Muscle layer of duodenum (tissue), 2 donors: ENCODE measurements around the gene ABCA12.
"Not testable (repeated sequence)": the region's sequence is repeated elsewhere in the genome, so short reads cannot be mapped to it uniquely, and the experiment has no call there.

Experiments
- H3K27ac ChIP-seq: one replicate; pipeline ENCODE4 v1.7.0; 2013; ENCODE audit warnings: mild to moderate bottlenecking, low read length
- H3K27me3 ChIP-seq: one replicate; pipeline ENCODE4 v1.7.0; 2013; ENCODE audit warnings: low read depth, mild to moderate bottlenecking, control low read depth, low read length
- H3K36me3 ChIP-seq, 2 donors: one replicate each; pipeline ENCODE4 v1.7.0; 2013; ENCODE audit warnings: low read length in 2 of 2, control low read depth in 1 of 2, mild to moderate bottlenecking in 1 of 2; ENCODE audit not compliant: insufficient read depth in 2 of 2, control insufficient read depth in 1 of 2
- H3K4me1 ChIP-seq, 2 donors: one replicate each; pipeline ENCODE4 v1.7.0; 2013; ENCODE audit warnings: low read length in 2 of 2, mild to moderate bottlenecking in 2 of 2, control low read depth in 1 of 2, moderate library complexity in 1 of 2; ENCODE audit not compliant: insufficient read depth in 2 of 2, control insufficient read depth in 1 of 2
- H3K4me3 ChIP-seq, 2 donors: one replicate each; pipeline ENCODE4 v1.7.0; 2013; ENCODE audit warnings: low read length in 2 of 2, low read depth in 1 of 2, mild to moderate bottlenecking in 1 of 2
- H3K9me3 ChIP-seq, 2 donors: one replicate each; pipeline ENCODE4 v1.7.0; 2013; ENCODE audit warnings: low read length in 2 of 2, control low read depth in 1 of 2, mild to moderate bottlenecking in 1 of 2; ENCODE audit not compliant: control insufficient read depth in 1 of 2
- donor health status: healthy.

Gene ABCA12

GRCh38 chr2:215138479-215138878, at the start of gene ABCA12:
ABCA12 (minus strand) TSS chr2:215138626; CDS start chr2:215138208, 418 bp downstream.
- Histone ChIP-seq H3K27me3 (no peaks in the 10 kb centered on the region), H3K36me3 (no peaks in the 10 kb centered on the region), H3K4me1 (no peaks in the 10 kb centered on the region), H3K4me3 (no peak within 1 kb of the TSS), H3K27ac (no peak within 1 kb of the TSS), H3K9me3 (no peaks in the 10 kb centered on the region)

- Histone ChIP-seq H3K27ac (no peak overlapping the region), H3K9me3 (no peaks in the 10 kb centered on the region), H3K36me3 (no peaks in the 10 kb centered on the region), H3K27me3 (no peaks in the 10 kb centered on the region), H3K4me3 (no peak overlapping the region), H3K4me1 (no peaks in the 10 kb centered on the region)
Observed at GRCh38 chr2:215188078-215188477, 49.7 kb upstream of the ABCA12 start.

GRCh38 chr2:215186021-215186420, 47.6 kb upstream of the ABCA12 start:
- H3K27me3 ChIP-seq, result no peaks in the 10 kb centered on the region
- H3K4me1 ChIP-seq, result no peaks in the 10 kb centered on the region
- no peak overlapping the region for H3K27ac ChIP-seq
- H3K4me3 ChIP-seq, result no peak overlapping the region
- H3K9me3 ChIP-seq, result no peaks in the 10 kb centered on the region
- H3K36me3 ChIP-seq, result no peaks in the 10 kb centered on the region

- H3K36me3 ChIP-seq, result no peaks in the 10 kb centered on the region
- no peaks in the 10 kb centered on the region for H3K4me1 ChIP-seq
- H3K9me3 ChIP-seq, result no peaks in the 10 kb centered on the region
- no peak overlapping the region for H3K27ac ChIP-seq
- H3K27me3 ChIP-seq, result no peaks in the 10 kb centered on the region
- H3K4me3 ChIP-seq, result no peak overlapping the region
Observed at GRCh38 chr2:215178121-215178520, 39.7 kb upstream of the ABCA12 start.

GRCh38 chr2:215171796-215172195, 33.4 kb upstream of the ABCA12 start:
- no peaks in the 10 kb centered on the region for H3K9me3 ChIP-seq
- no peak overlapping the region for H3K4me3 ChIP-seq
- H3K27ac ChIP-seq, result no peak overlapping the region
- no peaks in the 10 kb centered on the region for H3K4me1 ChIP-seq
- no peaks in the 10 kb centered on the region for H3K27me3 ChIP-seq
- no peaks in the 10 kb centered on the region for H3K36me3 ChIP-seq

GRCh38 chr2:215171151-215171550, 32.7 kb upstream of the ABCA12 start:
- no peak overlapping the region for H3K27ac ChIP-seq
- no peaks in the 10 kb centered on the region for H3K9me3 ChIP-seq
- H3K27me3 ChIP-seq, result no peaks in the 10 kb centered on the region
- H3K4me3 ChIP-seq, result peak overlapping the region; percentile 10 to 50
- no peaks in the 10 kb centered on the region for H3K36me3 ChIP-seq
- no peaks in the 10 kb centered on the region for H3K4me1 ChIP-seq

GRCh38 chr2:215166505-215166904, 28.1 kb upstream of the ABCA12 start:
- H3K9me3 ChIP-seq, H3K4me1 ChIP-seq, H3K36me3 ChIP-seq, H3K27ac ChIP-seq, H3K4me3 ChIP-seq, H3K27me3 ChIP-seq: not testable (repeated sequence)

GRCh38 chr2:215163319-215163718, 24.9 kb upstream of the ABCA12 start:
- not testable (repeated sequence) for H3K4me1 ChIP-seq, H3K36me3 ChIP-seq, H3K4me3 ChIP-seq, H3K27me3 ChIP-seq, H3K27ac ChIP-seq, H3K9me3 ChIP-seq

- Histone ChIP-seq H3K27me3 (no peaks in the 10 kb centered on the region), H3K4me1 (no peaks in the 10 kb centered on the region), H3K27ac (no peak overlapping the region), H3K9me3 (no peaks in the 10 kb centered on the region), H3K4me3 (no peak overlapping the region), H3K36me3 (no peaks in the 10 kb centered on the region)
Observed at GRCh38 chr2:215161301-215161829, 22.9 kb upstream of the ABCA12 start.

GRCh38 chr2:215160081-215160480, 21.7 kb upstream of the ABCA12 start:
- no peaks in the 10 kb centered on the region for H3K4me1 ChIP-seq
- H3K4me3 ChIP-seq, result no peak overlapping the region
- H3K27ac ChIP-seq, result no peak overlapping the region
- H3K27me3 ChIP-seq, result no peaks in the 10 kb centered on the region
- H3K36me3 ChIP-seq, result no peaks in the 10 kb centered on the region
- no peaks in the 10 kb centered on the region for H3K9me3 ChIP-seq

GRCh38 chr2:215156453-215156852, 18.0 kb upstream of the ABCA12 start:
- Histone ChIP-seq H3K27ac (no peak overlapping the region), H3K4me3 (no peak overlapping the region), H3K36me3 (no peaks in the 10 kb centered on the region), H3K9me3 (no peaks in the 10 kb centered on the region), H3K4me1 (no peaks in the 10 kb centered on the region), H3K27me3 (no peaks in the 10 kb centered on the region)

- Histone ChIP-seq H3K27me3 (no peaks in the 10 kb centered on the region), H3K9me3 (no peaks in the 10 kb centered on the region), H3K4me1 (no peaks in the 10 kb centered on the region), H3K27ac (no peak overlapping the region), H3K36me3 (no peaks in the 10 kb centered on the region), H3K4me3 (no peak overlapping the region)
Observed at GRCh38 chr2:215149894-215150293, 11.5 kb upstream of the ABCA12 start.
